A673 (cell line): Measurements from ENCODE around the gene CS. TPM values are rescaled to one million over a fixed set of nuclear protein-coding genes. Genes with fewer than 3 reads are reported as not detected.
A peak's percentile ranks its signal among the peaks of the same experiment; 100 is the strongest.
"Not testable (repeated sequence)": the region's sequence is repeated elsewhere in the genome, so short reads cannot be mapped to it uniquely, and the experiment has no call there.

Experiments
- Bru-seq: library from RNA; stranded (reverse); fragments of 400-500 nt; gene quantifications from one replicate; lab custom pipeline; 2021; lab: Mats Ljungman, UMichigan
- BruChase-seq, 2 experiments: library from RNA; stranded (reverse); fragments of 400-500 nt; gene quantifications; one replicate each; lab custom pipeline; 2021; lab: Mats Ljungman, UMichigan
- BruUV-seq: library from RNA; stranded (reverse); fragments of 400-500 nt; replicated peaks from 2 replicates; lab custom pipeline; 2021; lab: Mats Ljungman, UMichigan
- CTCF ChIA-PET: fragments of 300-600 bp; sonication (Branson Sonifier 250); formaldehyde crosslinking; loops from one replicate; lab custom pipeline; 2022; ENCODE audit warnings: antibody characterized with exemption; lab: Charles Lee
- POLR2A ChIA-PET: fragments of 300-600 bp; sonication (Branson Sonifier 250); formaldehyde crosslinking; loops from one replicate; lab custom pipeline; 2022; ENCODE audit warnings: antibody characterized with exemption; ENCODE audit not compliant: low non-redundant PET; lab: Charles Lee
- DNase-seq: peaks from one replicate; pipeline ENCODE4 v3.0.0-alpha.2; 2015; ENCODE audit warnings: low spot score
- H3K27ac ChIP-seq: fragments of 200-600 bp; sonication (generic); 2 replicates; pipeline ENCODE4 v1.5.1; 2016; ENCODE audit warnings: mixed run types, low read depth, mild to moderate bottlenecking, mixed read lengths, antibody characterized with exemption, low read length; ENCODE audit not compliant: poor library complexity, severe bottlenecking
- H3K27me3 ChIP-seq: fragments of 200-600 bp; sonication (generic); replicated peaks from 2 replicates; pipeline ENCODE4 v1.6.1; 2017; ENCODE audit warnings: mixed run types, low read depth, mild to moderate bottlenecking, mixed read lengths, antibody characterized with exemption, low read length; ENCODE audit not compliant: insufficient read depth, poor library complexity
- H3K36me3 ChIP-seq: fragments of 200-600 bp; sonication (generic); 2 replicates; pipeline ENCODE4 v1.6.1; 2016; ENCODE audit warnings: mixed run types, mild to moderate bottlenecking, mixed read lengths, antibody characterized with exemption, low read length; ENCODE audit not compliant: insufficient read depth, poor library complexity, severe bottlenecking
- H3K4me1 ChIP-seq: fragments of 200-600 bp; sonication (generic); 2 replicates; pipeline ENCODE4 v1.6.1; 2017; ENCODE audit warnings: mixed run types, mild to moderate bottlenecking, mixed read lengths, antibody characterized with exemption, low read length; ENCODE audit not compliant: insufficient read depth, poor library complexity, severe bottlenecking
- H3K4me3 ChIP-seq: fragments of 200-600 bp; sonication (generic); 2 replicates; pipeline ENCODE4 v1.5.1; 2016; ENCODE audit warnings: low read depth, mixed run types, mild to moderate bottlenecking, mixed read lengths, low read length; ENCODE audit not compliant: poor library complexity, severe bottlenecking
- H3K9me3 ChIP-seq: fragments of 200-600 bp; sonication (generic); 2 replicates; pipeline ENCODE4 v1.6.1; 2016; ENCODE audit warnings: mixed run types, low read depth, mild to moderate bottlenecking, mixed read lengths, antibody characterized with exemption, low read length; ENCODE audit not compliant: poor library complexity, severe bottlenecking
- CTCF ChIP-seq: fragments of 300-800, 200-600 bp; sonication (generic); conservative IDR thresholded peaks from 2 replicates; pipeline ENCODE4 v1.5.1; 2017; ENCODE audit warnings: low read depth, mild to moderate bottlenecking, antibody characterized with exemption, low read length, moderate library complexity, mixed read lengths
- EZH2 ChIP-seq: fragments of 200-600 bp; sonication (generic); IDR thresholded peaks from 2 replicates; pipeline ENCODE4 v1.6.1; 2017; ENCODE audit warnings: borderline replicate concordance, low read depth, mild to moderate bottlenecking, mixed read lengths, antibody characterized with exemption, low read length; ENCODE audit not compliant: poor library complexity, severe bottlenecking
- intact Hi-C: fragments of 100-400 bp; cut with micrococcal nuclease; formaldehyde crosslinking; loops from one replicate; pipeline ENCODE4 v1.10.0; 2022; ENCODE audit not compliant: unreplicated experiment
- long read RNA-seq: library from polyadenylated mRNA; stranded (forward); transcript quantifications from one replicate; pipeline ENCODE4 v2.0.0, GENCODE V29; 2022
- total RNA-seq: library from RNA; stranded (reverse); gene quantifications from 2 replicates; pipeline ENCODE4 v1.2.3, GENCODE V29; 2021

CS gene
- total RNA-seq (412 and 448 TPM in 2 replicates), Bru-seq, nascent RNA (percentile 90 among the genes with signal in this experiment), BruChase-seq, experiment 1, labeled RNA remaining after a 2-hour chase (percentile 97 among the genes with signal in this experiment), BruChase-seq, experiment 2, labeled RNA remaining after a 6-hour chase (percentile 99 among the genes with signal in this experiment)
- long read RNA-seq, transcript CS-201 (11 exons, 2,975 nt), result major isoform, 167 of 327 reads
- long read RNA-seq, partial matches to known transcripts, result 107 of 327 reads
- long read RNA-seq, other reads (novel, unspliced or antisense), result 53 of 327 reads

GRCh38 chr12:56299853-56300643 lies at the start of gene CS:
TSS of gene CS (minus strand) at chr12:56300330. CDS start at chr12:56300201, 129 bp downstream.
- peaks cover 28% of the 10 kb centered on the region for H3K4me1 ChIP-seq
- no peaks in the 10 kb centered on the region for H3K9me3 ChIP-seq
- H3K27me3 ChIP-seq, result no peaks in the 10 kb centered on the region
- peak within 1 kb of the TSS; percentile 86 for H3K27ac ChIP-seq
- no TSS peak for BruUV-seq
- intact Hi-C loops, result no loop called here
- TF ChIP-seq CTCF (no peak), EZH2 (no peak)
- ChIA-PET POLR2A (no interaction called here), CTCF (no interaction called here)
- peak; percentile 99 for DNase-seq
- H3K4me3 ChIP-seq, result peak within 1 kb of the TSS; percentile 90
- H3K36me3 ChIP-seq, result peaks cover 10% of the 10 kb centered on the region

- intact Hi-C loops, result no loop called here
- POLR2A ChIA-PET, result no interaction called here
- Histone ChIP-seq H3K27ac (no peak overlapping the region), H3K27me3 (no peaks in the 10 kb centered on the region), H3K4me1 (no peaks in the 10 kb centered on the region), H3K36me3 (peaks cover 48% of the 10 kb centered on the region), H3K4me3 (no peak overlapping the region), H3K9me3 (no peaks in the 10 kb centered on the region)
- no peak for DNase-seq
- no TSS peak for BruUV-seq
- CTCF ChIA-PET, result no interaction called here
- no peak for TF ChIP-seq CTCF
- TF ChIP-seq EZH2, result no peak
Observed at GRCh38 chr12:56348776-56349175, 48.6 kb upstream of the CS start.

- BruUV-seq, H3K9me3 ChIP-seq, intact Hi-C loops, H3K27me3 ChIP-seq, CTCF ChIA-PET, H3K4me1 ChIP-seq, H3K27ac ChIP-seq, H3K4me3 ChIP-seq, DNase-seq: not testable (repeated sequence)
- H3K36me3 ChIP-seq, result peaks cover 34% of the 10 kb centered on the region
- POLR2A ChIA-PET, result interaction anchor here (0.5 kb wide), 1 partner anchor 35 kb away, joined by 3 read pairs; no protein-coding TSS in a partner anchor
Observed at GRCh38 chr12:56347255-56347654, 47.1 kb upstream of the CS start.
